NCI-H69 (cell line): ENCODE measurements around the gene MED16.
A peak's percentile ranks its signal among the peaks of the same experiment; 100 is the strongest.

Source experiments
- DNase-seq: peaks from one replicate; lab custom pipeline; 2025; lab: John Stamatoyannopoulos, UW

The MED16 gene

GRCh38 chr19:907183-907853 lies 14.3 kb upstream of the MED16 start:
- no peak for DNase-seq

DNA sequence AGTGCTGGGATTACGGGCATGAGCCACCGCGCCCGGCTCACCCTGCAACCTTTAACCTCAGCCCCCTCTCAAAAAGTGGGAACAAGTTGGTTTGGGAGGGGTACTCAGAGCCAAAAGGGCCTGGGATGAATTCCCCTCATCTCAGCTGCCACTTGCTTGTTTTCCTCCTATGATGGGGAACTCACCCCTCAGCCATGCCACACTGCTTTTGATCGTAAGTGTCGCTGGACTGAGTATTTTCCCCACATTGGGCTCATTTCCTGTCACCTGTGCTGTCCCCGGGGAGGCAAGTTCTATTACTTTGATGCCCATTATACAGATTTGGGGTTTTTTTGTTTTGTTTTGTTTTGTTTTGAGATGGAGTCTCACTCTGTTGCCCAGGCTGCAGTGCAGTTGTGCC lies 13.5 kb upstream of the MED16 start:
- DNase-seq: no peak

- DNase-seq: peak; percentile 38
Observed at GRCh38 chr19:904545-904944, 11.6 kb upstream of the MED16 start.

GRCh38 chr19:903266-903797 lies 10.3 kb upstream of the MED16 start:
- DNase-seq: peak; percentile 93

DNA sequence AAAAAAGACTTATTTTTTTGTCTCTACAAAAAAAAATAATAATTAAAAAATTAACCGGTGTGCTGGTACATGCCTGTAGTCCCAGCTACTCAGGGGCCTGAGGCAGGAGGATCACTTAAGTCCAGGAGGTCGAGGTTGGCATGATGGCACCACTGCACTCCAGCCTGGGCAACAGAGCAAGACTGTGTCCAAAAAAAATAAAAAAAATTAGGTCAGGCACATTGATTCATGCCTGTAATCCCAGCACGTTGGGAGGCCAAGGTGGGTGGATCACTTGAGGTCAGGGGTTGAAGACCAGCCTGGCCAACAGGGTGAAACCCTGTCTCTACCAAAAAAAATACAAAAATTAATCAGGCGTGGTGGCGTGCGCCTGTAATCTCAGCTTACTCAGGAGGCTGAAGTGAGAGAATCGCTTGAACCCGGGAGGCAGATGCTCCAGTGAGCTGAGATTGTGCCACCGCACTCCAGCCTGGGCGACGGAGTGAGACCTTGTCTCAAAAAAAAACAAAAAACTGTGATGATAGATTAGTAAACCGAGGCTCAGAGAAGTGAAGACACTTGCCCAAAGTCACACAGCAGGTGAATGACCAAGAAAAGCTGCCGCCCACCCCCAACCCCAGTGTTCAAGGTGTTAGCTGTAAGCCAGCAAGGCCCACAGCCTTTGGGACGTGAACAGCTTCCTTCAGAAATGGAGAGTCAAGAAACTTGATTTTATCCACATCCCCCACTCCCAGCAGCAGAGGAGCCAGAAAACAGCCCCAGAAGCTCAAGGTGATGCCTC lies 9.6 kb upstream of the MED16 start:
- no peak for DNase-seq

DNA sequence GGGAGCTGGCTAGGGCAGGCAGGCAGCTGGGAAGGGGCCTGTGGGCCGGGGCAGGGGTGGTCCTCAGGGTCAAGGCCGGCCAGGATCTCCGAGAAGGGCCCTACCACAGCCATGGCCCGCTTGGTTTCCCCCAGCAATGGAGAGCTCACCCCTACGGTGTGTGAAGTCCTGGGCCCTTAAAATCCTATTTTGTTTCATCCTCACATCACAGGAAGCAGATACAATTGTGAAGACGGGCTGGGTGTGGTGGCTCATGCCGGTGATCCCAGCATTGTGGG lies 9.0 kb upstream of the MED16 start:
- DNase-seq: no peak

- no peak for DNase-seq
Observed at GRCh38 chr19:901216-902092, 8.5 kb upstream of the MED16 start.

DNA sequence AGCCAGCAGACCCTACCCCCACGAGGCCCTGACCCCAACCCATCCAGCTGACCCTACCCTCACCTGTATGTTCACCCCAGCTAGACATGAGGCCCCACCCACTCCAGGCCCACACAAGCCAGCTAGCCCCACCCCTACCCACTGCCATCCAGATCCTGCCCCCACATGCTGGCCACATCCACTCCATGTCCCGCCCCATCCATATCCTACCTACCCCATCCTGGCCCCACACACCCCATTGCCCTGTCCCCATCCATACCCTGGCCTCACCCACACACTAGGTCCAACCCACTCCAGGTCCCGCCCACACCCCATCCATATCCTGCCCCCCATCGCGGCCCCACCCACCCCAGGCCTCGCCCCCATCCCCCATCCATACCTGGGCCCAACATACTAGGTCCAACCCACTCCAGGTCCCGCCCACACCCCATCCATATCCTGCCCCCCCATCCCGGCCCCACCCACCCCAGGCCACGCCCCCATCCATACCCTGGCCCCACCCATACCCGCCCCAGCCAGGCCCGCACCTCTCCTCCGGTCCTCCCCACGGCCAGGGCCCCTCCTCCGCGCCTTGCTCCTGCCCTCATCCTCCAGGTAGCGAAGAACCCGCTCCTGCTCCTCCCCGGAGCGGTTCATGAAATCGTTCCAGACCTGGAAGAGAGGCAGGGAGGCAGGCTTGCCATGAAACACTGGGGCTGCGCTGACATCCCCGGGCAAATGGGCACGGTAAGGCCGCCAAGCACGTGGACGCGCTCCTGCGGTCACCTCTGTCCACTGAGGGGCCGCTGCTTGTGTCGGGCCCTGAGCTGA lies 7.5 kb upstream of the MED16 start:
- peak; percentile 39 for DNase-seq

GRCh38 chr19:900043-900301 lies 7.0 kb upstream of the MED16 start:
- DNase-seq: no peak

DNA sequence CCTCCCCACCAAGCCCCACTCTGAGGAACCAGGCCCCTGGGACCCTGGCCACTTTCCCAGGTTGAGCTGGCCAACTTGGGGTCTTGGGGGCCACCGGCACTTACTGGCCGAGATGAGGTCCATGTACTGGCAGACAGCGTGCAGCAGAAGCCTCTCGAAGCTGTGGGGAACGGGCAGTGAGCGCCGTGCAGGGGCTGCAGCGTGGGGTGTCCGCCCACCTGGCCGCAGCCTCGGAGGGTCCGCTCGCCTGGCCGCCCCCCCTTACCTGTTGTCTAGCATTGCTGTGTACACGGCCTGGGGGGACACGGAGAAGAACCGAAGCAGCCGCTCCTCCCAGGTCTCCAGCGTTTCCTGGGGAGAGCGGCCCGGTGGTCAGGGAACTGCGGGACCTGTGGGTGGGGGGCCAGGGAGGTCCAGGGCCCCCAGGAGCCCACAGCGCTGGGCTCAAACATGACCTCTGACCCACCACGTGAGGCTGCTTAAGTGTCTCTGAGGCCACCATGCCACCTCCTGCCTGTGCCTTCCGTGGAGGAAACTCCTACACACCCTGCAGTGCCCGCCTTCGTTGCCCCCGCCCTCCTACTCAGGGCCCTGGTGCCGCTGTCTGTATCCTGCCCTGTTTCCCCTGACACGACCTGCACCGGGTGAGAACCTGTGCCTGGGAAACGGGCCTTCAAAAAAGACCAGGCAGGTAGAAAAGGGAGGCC lies 6.5 kb upstream of the MED16 start:
- no peak for DNase-seq

DNA sequence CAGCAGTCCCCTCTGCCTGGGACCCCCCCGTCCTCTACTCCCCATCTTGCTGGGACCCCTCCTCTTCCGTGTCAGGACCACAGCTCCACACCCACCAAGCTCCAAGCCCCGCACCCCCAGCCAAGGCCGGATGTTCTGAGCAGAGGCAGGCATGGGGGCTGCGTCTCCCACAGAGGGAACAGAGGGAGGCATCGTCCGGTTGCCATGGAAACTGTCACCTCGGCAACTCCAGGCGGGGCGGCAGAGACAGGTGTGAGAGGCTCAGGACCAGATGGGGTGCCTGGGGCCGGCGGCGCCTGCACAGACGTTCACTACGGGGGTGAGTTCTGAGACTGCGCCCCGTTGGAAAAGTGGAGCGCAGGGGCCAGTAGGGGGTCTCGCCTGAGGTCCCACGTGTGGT lies 5.7 kb upstream of the MED16 start:
- DNase-seq: peak; percentile 90

DNA sequence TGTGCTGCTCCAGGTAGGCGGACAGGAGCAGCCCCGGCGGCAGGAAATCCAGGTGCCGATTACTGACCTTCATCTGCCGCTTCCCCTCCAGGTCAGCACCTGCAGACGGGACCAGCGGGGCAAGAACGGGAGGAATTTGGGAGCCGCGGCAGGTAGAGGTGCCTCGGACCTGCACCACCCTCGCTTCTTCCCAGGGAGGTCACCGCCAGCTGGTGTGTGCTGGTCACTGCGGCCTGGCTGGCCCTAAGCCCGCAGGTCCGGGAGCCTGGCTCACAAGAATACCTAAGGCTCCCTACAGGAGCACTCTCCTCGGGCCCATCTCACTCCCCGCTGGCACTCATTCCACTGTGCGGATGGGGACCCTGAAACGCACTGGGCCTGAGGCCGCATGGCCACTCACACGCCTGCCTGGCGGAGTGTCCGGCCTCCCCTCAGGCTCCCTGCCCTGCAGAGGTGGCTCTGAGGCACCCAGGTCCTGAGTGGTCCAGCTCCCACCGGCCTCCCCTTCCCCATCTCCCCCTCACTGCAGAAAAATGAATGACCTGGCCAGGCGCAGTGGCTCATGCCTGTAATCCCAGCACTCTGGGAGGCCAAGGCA lies 4.6 kb upstream of the MED16 start:
- DNase-seq: no peak

DNA sequence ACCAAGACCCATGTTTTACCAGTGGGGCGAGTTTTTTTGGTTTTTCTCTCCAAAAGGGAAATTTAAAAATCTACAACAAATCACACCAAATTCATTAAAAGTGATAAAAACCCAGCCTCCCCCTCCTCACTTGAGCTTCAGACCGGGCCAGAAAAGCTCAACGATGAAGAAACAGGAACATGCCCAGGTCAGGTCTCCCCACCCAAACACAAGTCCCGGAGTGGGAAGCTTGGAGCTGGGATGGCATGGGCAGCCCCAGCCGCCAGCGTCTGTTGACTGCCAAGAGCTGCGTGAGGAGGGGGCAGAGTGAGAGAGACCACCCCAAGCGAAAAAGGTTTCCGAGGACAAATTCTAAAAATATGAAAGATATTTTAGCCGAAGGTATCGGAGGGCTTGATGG lies 4.0 kb upstream of the MED16 start:
- DNase-seq: no peak

DNA sequence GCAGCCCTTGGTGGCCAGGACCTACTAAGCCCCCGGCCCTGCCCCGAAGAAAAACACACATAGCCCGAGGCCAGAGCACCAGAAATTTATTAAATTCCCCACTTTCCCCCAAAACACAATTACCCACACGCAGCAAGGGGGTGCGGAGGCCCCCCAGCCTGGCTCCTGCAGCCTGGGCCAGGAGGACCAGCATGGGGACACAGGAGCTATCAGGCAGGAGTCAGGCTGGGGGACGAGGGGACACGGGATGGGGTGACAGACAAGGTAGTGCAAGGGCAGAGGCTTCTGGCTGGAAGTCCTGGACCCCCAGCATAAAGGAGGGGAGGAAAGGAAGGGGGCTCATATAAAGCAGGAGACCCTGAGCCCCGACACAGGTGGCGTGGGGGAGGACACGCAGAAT lies 3.4 kb upstream of the MED16 start:
- no peak for DNase-seq

GRCh38 chr19:892243-892893 lies 619 bp downstream of the MED16 start:
- DNase-seq: peak; percentile 71

DNA sequence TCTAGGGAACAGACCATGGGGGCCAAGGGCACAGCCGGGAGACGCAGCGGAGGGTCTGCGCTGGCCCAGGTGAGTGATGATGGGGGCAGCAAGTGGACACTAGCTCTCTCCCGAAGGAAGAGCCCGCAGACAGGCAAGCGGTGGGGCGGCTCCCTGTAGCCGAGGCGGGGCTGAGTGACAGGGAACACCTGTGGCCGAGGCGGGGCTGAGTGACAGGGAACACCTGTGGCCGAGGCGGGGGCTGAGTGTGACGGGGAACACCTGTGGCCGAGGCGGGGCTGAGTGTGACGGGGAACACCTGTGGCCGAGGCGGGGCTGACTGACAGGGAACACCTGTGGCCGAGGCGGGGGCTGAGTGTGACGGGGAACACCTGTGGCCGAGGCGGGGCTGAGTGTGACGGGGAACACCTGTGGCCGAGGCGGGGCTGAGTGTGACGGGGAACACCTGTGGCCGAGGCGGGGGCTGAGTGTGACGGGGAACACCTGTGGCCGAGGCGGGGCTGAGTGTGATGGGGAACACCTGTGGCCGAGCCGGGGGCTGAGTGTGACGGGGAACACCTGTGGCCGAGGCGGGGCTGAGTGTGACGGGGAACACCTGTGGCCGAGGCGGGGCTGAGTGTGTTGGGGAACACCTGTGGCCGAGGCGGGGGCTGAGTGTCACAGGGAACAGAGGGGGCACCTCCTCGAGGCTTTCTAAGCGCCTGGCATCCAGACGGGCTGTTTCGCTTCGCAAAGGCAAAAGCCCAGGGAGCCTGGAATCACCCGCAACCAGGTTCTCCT lies 1.4 kb downstream of the MED16 start:
- DNase-seq: peak; percentile 90

DNA sequence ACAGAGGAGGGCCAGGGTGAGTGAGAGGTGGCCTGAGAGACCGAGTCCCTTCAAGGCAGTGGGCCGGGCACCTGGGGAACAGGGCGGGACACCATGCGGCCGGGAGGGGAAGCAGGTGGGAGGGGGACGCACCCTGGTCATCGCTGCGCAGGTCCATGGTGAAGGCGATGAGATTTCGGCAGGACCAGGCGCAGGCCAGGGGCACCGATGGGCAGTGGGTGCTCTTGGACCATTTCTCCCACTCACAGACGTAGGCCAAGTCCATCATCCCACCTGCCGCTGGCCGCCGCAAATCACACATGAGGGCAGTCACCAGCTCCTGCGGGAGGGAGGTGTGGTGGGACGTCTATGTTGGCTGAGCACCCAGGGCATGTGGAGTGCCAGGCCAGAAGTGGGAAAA lies 2.2 kb downstream of the MED16 start:
- DNase-seq: no peak

DNA sequence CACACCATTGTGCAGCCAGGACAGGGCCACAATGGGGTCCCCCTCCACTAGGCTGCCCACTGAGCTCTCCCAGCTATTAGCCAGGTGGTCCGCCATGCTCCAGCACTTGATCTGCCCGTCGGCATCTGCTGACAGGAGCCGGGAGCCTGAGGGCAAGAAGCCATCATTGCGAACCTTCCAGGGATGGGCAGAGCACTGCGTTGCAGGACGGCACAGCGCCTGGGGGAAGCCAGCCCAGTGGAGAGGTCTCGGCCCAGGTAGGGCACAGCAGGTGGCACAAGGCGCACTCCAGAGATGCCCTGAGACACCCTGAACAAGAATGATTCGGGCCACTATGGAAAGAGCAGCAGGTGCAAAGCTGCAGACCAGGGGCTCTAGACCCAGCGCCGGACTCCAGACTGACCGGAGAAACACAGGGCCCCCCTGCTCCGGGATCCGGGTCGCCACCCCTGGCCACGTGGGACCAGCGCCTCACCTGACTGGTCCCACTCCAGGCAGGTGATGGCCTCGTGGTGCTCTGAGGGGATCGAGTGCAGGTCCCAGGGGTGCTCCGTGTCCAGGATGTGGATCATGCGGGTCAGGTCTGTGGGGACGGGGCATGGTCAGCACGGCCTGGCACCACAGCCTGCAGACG lies 3.2 kb downstream of the MED16 start:
- no peak for DNase-seq
